HG03558 (cell line): Measurements from ENCODE around the gene SETX.
"Not testable (repeated sequence)": the region's sequence is repeated elsewhere in the genome, so short reads cannot be mapped to it uniquely, and the experiment has no call there.

Experiments used
- ATAC-seq: cut with Tn5 transposase; IDR thresholded peaks from one replicate; pipeline ENCODE4 v1.9.1; 2021; ENCODE audit warnings: moderate number of reproducible peaks; ENCODE audit not compliant: unreplicated experiment; ENCODE audit errors: extremely low read depth

Gene SETX

GRCh38 chr9:132354637-132355355 is at the start of gene SETX:
TSS of gene SETX (minus strand) at chr9:132354986. CDS start at chr9:132349428, 5,558 bp downstream.
- ATAC-seq: peak; percentile 75

- no peak for ATAC-seq
Measured at GRCh38 chr9:132404228-132404881, 49.6 kb upstream of the SETX start.

- ATAC-seq: no peak
Measured at GRCh38 chr9:132401824-132402223, 47.0 kb upstream of the SETX start.

- no peak for ATAC-seq
Measured at GRCh38 chr9:132395560-132395959, 40.8 kb upstream of the SETX start.

GRCh38 chr9:132391449-132391848 is 36.7 kb upstream of the SETX start:
- no peak for ATAC-seq

- no peak for ATAC-seq
Measured at GRCh38 chr9:132390966-132391365, 36.2 kb upstream of the SETX start.

GRCh38 chr9:132387133-132387532 is 32.3 kb upstream of the SETX start:
- no peak for ATAC-seq

- ATAC-seq: no peak
Measured at GRCh38 chr9:132384376-132384775, 29.6 kb upstream of the SETX start.

- no peak for ATAC-seq
Measured at GRCh38 chr9:132383462-132383883, 28.7 kb upstream of the SETX start.

GRCh38 chr9:132381966-132382541 is 27.3 kb upstream of the SETX start:
- ATAC-seq: peak; percentile 73

GRCh38 chr9:132378416-132378815 is 23.6 kb upstream of the SETX start:
- ATAC-seq: not testable (repeated sequence)

GRCh38 chr9:132377769-132378168 is 23.0 kb upstream of the SETX start:
- ATAC-seq: not testable (repeated sequence)

GRCh38 chr9:132372177-132373095 is 17.6 kb upstream of the SETX start:
- ATAC-seq: no peak

GRCh38 chr9:132370592-132370991 is 15.8 kb upstream of the SETX start:
- no peak for ATAC-seq

- ATAC-seq: no peak
Measured at GRCh38 chr9:132369421-132369820, 14.6 kb upstream of the SETX start.

GRCh38 chr9:132367613-132368313 is 13.0 kb upstream of the SETX start:
- ATAC-seq: no peak

GRCh38 chr9:132366481-132366880 is 11.7 kb upstream of the SETX start:
- no peak for ATAC-seq

- no peak for ATAC-seq
Measured at GRCh38 chr9:132365986-132366385, 11.2 kb upstream of the SETX start.

GRCh38 chr9:132364068-132364467 is 9.3 kb upstream of the SETX start:
- no peak for ATAC-seq

GRCh38 chr9:132357764-132358163 is 3.0 kb upstream of the SETX start:
- ATAC-seq: no peak
